Hepatocyte (in vitro differentiated cells): ENCODE measurements around the gene LRRC43.

Experiments
- CTCF ChIP-seq: fragments of 200-600 bp; sonication (generic); IDR thresholded peaks from 2 replicates; pipeline ENCODE4 v1.5.1; 2016; ENCODE audit warnings: antibody characterized with exemption, mild to moderate bottlenecking; ENCODE audit not compliant: poor library complexity
- EZH2 ChIP-seq: fragments of 200-600 bp; sonication (generic); IDR thresholded peaks from 2 replicates; pipeline ENCODE4 v1.6.1; 2016; ENCODE audit warnings: antibody characterized with exemption, mild to moderate bottlenecking, borderline replicate concordance

- TF ChIP-seq CTCF (no peak), EZH2 (no peak)
These were observed 4.5 kb downstream of the LRRC43 start for GRCh38 chr12:122187466-122187865.
